SIG-M5 treated with dmso at 0.1 percent for 504 hours (cell line): ENCODE results near the gene CHST7.

Experiments used
- DNase-seq: peaks from one replicate; lab custom pipeline; 2025; ENCODE audit not compliant: unreplicated experiment; lab: John Stamatoyannopoulos, UW

CHST7 gene

GRCh38 chrX:46645614-46646013 is 72.0 kb downstream of the CHST7 start:
- no peak for DNase-seq

- DNase-seq = no peak
Measured at GRCh38 chrX:46647251-46647650, 73.7 kb downstream of the CHST7 start.
